Epithelial cell of proximal tubule (primary cell): ENCODE data around the gene TMEM191C. TPM values are rescaled to one million over a fixed set of nuclear protein-coding genes. Genes with fewer than 3 reads are reported as not detected.

Source experiments
- DNase-seq: peaks from one replicate; pipeline ENCODE4 v3.0.0-alpha.2; 2011; ENCODE audit warnings: low read depth
- H3K4me3 ChIP-seq: 2 replicates; pipeline ENCODE4 v1.5.1; 2011; ENCODE audit warnings: low read depth, mild to moderate bottlenecking, low read length
- total RNA-seq: library from RNA; depleted of rRNA; stranded (reverse); fragments of >200 nt; gene quantifications from 2 replicates; pipeline ENCODE4 v1.2.3, GENCODE V29; 2015
- TF ChIP-seq, protein P1 (sequence below): conservative IDR thresholded peaks from 2 replicates; pipeline ENCODE4 v1.5.1; 2012; ENCODE audit warnings: low read depth, mild to moderate bottlenecking, low read length

Gene TMEM191C
- total RNA-seq, 1 donor from 2014 or later = 3.8 TPM

DNA sequence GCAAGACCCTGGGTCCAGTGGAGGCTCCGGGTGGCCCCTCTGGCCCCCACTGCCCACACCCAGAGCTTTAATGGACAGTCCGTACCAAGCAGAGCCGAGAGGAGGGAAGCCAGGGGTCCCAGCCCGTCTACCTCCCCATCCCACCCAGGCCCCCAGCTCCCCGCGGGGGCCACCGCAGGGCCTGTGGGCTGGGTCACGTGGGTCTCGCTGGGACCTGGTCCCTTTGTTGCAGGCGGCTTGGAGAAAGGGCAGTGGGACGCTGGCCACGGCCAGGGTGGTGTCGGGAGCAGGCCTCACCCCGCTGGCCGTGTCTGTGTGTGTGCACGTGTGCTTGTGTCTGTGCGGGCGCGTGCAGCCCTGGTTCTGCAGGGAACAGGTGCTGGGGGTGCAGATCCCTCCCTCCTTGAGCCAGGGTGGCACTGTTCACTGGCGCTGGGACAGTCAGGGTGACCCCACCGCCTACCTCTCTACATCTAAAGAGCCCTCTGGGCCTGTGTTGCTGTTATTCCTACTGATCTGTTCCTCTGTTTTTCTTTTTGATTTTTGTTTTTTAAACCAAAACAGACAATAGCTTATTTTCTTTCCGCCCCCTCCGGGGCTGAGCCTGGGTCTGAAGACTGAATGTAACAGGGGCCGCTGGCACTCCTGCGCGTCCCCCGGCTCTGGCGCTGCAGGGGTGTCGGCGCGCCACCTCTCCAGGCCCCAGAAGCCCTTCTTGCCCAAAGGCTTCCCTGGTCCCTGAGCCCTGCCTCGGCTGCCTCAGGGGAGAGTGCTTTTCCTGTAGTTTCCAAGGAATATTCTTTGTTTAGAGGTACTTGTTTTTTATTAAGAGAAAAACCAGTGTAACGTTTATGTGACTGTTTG lies 20.1 kb upstream of the TMEM191C start:
- TF ChIP-seq, protein P1, sequence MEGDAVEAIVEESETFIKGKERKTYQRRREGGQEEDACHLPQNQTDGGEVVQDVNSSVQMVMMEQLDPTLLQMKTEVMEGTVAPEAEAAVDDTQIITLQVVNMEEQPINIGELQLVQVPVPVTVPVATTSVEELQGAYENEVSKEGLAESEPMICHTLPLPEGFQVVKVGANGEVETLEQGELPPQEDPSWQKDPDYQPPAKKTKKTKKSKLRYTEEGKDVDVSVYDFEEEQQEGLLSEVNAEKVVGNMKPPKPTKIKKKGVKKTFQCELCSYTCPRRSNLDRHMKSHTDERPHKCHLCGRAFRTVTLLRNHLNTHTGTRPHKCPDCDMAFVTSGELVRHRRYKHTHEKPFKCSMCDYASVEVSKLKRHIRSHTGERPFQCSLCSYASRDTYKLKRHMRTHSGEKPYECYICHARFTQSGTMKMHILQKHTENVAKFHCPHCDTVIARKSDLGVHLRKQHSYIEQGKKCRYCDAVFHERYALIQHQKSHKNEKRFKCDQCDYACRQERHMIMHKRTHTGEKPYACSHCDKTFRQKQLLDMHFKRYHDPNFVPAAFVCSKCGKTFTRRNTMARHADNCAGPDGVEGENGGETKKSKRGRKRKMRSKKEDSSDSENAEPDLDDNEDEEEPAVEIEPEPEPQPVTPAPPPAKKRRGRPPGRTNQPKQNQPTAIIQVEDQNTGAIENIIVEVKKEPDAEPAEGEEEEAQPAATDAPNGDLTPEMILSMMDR = no peak
- DNase-seq = no peak
- no peak overlapping the region for H3K4me3 ChIP-seq

DNA sequence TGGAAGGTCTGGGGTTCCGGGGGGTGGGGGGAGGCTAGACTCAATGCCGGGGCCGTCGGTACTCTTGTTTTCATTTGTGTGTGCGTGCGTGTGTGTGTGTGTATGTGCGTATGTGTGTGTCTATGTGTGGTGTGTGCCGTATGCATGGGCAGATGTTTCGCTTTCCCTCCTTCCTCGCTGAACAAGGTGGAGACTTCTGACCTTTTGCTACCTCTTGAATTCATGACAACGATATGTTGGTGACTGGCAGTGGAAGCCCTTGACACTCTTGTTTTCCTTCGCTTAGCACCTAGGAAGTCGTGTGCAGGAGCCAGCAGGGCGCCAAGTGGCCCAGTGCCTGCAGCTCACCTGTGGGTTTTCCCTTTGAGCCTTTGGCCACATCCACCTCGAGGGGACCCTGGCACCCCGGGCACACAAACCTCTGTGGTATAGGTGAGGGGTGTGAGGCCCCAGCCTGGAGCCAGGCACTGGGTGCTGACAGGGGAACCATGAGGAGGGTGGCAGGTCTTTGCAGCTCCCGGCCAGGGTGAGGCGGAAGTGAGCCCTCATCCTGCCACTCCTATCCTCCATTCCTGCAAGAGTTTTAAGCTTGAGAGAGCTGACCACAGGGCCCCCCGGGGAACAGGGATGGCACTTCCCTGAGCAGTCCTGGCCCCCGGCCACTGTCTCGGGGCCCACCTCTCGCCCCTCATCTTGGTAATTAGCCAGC lies 19.3 kb upstream of the TMEM191C start:
- TF ChIP-seq, protein P1 = peak; percentile 25

DNA sequence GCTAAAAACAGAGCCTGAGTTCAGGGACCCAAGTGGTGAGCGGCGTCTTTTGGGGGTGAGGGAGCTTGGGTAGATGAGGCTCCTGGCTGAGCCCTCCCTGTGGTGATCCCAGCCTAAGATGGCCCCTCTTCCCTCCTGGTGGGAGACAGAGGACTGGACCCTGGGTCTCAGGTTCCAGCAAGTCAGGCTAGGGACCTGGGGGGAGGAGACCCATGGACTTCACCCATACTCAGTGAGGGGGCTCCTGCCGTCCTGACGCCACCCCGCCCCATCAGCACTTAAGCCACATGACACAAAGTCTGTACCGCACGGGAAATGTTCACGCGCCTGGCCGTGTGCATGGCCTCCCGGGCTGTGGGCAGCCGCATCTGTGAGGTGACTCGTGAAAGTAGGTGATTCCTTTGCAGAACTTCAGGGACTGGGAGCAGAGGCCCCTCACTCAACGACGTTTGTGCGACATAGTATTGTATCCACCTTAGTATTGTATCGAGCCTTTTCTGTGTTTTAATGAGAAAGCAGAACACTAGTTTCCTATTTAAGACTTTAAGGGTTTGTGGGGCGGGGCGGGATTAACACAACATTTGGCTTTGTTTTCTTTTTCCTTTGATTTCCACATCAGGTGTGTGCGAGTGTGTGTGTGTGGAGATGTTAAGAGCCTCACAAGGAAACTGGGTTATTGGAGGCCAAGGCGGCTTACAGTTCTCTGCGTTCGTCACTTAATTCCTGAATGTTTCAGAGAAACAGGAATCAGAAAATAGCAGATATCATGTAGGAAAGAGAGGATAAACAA lies 18.4 kb upstream of the TMEM191C start:
- TF ChIP-seq, protein P1 = no peak

More for the DNA sequence above, 19.3 kb upstream of the TMEM191C start:
- no peak for DNase-seq
- H3K4me3 ChIP-seq = no peak overlapping the region

DNA sequence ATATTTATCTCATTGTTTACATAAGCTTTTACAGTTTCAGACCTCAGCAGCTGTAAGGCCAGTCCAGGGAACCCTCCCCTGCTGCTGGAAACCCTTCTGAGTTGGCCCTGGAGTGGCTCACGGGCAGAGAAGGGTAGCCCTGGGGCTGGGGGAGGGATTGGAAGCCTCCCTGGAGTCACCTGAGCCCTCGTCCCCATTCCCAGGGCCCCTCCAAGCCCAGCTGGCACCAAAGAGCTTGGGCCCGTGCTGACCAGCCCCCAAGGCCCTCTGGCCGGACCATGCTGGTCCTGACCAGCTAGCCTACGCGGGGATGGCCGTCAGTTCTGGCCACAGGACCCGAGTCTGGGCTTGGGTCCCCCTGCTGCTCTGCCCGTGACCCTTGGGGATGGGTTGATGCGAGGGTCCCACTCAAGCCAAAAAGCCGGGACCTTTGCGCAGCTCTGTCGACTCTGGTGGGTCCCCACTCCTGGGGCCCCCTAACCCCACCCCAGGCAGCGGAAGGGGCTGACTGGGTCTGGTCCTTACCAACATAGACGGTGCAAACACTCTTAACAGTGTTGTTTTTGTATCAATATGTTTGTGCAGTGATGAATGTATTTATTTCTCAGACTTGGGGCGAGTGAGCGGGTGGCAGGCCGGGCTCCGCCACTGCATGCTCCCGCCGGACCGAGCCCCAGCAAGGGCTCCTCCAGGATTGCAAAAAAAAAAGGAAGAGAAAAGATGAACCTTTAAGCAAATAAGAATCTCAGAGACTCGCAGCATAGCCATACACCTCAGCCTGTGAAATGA lies 17.5 kb upstream of the TMEM191C start:
- no peak overlapping the region for H3K4me3 ChIP-seq
- no peak for DNase-seq
- TF ChIP-seq, protein P1 = no peak

More for the DNA sequence above, 18.4 kb upstream of the TMEM191C start:
- no peak for DNase-seq
- H3K4me3 ChIP-seq = no peak overlapping the region

DNA sequence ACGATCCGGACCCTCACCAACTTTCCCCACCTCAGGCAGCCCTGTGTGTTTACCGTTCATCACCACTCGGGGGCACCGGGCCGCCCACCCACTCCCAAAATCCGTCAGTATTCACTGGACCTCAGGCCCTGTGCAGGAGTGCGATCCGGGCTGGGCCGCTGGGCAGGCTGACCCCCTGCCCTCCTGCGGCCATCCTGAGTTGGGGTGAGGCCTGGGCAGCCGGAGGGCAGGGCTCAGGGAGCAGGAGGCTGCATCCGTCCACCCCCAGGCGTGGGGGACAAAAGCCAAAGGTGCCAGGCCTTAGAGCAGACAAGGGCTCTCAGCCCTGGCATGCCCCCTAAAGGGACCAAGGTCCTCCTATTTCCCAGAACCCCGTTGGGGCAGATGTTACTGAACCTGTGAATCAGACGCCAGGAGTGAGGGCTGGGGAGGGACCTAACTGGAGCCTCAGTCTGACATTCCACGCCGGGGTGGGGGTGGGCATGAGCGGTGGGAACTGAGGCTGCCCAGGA lies 16.8 kb upstream of the TMEM191C start:
- no peak for DNase-seq

More for the DNA sequence above, 16.8 kb upstream of the TMEM191C start:
- H3K4me3 ChIP-seq = no peak overlapping the region
- TF ChIP-seq, protein P1 = no peak
